SH-SY5Y (cell line): Measurements from ENCODE around the gene PLCD1.

Experiments
- GATA2 ChIP-seq: IDR thresholded peaks from 2 replicates; pipeline ENCODE4 v1.6.1; 2011; ENCODE audit warnings: mild to moderate bottlenecking, low read depth, low read length
- GATA3 ChIP-seq: IDR thresholded peaks from 2 replicates; pipeline ENCODE4 v1.6.1; 2011; ENCODE audit warnings: low read depth, mild to moderate bottlenecking, low read length, moderate library complexity

GRCh38 chr3:38018296-38019266 is 10.9 kb downstream of the PLCD1 start:
- no peak for TF ChIP-seq GATA3
- TF ChIP-seq GATA2, result no peak
